Measurements from ENCODE around the gene GPX2. TPM values are rescaled to one million over a fixed set of nuclear protein-coding genes. Genes with fewer than 3 reads are reported as not detected.

The GPX2 gene
- total RNA-seq, 6 experiments from 2014 or later: not detected

- Mint-ChIP-seq H3K4me3 (no peak overlapping the region), H3K4me1 (ENCODE audit: low read depth) (peaks cover 7% of the 10 kb centered on the region; the same call in 1 of the 2 replicates), H3K27me3 (ENCODE audit: insufficient read depth) (no peaks in the 10 kb centered on the region), H3K27ac (no peak overlapping the region), H3K36me3 (ENCODE audit: low read depth) (no peaks in the 10 kb centered on the region), H3K9me3 (no peaks in the 10 kb centered on the region)
- TF ChIP-seq CTCF (IDR thresholded peaks at IDR 0.05): no peak
- no peak for DNase-seq
Measured at GRCh38 chr14:64934338-64934929, 8.1 kb downstream of the GPX2 start.

- TF ChIP-seq CTCF (IDR thresholded peaks at IDR 0.05): no peak
- DNase-seq: no peak
- Mint-ChIP-seq H3K9me3 (no peaks in the 10 kb centered on the region), H3K4me3 (no peak overlapping the region), H3K4me1 (ENCODE audit: low read depth) (peaks cover 7% of the 10 kb centered on the region; the same call in 1 of the 2 replicates), H3K36me3 (ENCODE audit: low read depth) (no peaks in the 10 kb centered on the region), H3K27me3 (ENCODE audit: insufficient read depth) (no peaks in the 10 kb centered on the region), H3K27ac (no peak overlapping the region)
Measured at GRCh38 chr14:64932231-64932630, 10.3 kb downstream of the GPX2 start.

- TF ChIP-seq CTCF (IDR thresholded peaks at IDR 0.05): no peak
- Mint-ChIP-seq H3K36me3 (ENCODE audit: low read depth) (peaks cover 5% of the 10 kb centered on the region; the same call in 1 of the 2 replicates), H3K9me3 (no peaks in the 10 kb centered on the region), H3K4me1 (ENCODE audit: low read depth) (no peaks in the 10 kb centered on the region; the same call in 1 of the 2 replicates), H3K27me3 (ENCODE audit: insufficient read depth) (no peaks in the 10 kb centered on the region), H3K4me3 (no peak overlapping the region), H3K27ac (no peak overlapping the region)
- no peak for DNase-seq
Measured at GRCh38 chr14:64931123-64931522, 11.4 kb downstream of the GPX2 start.

GRCh38 chr14:64930085-64930843 lies 12.3 kb downstream of the GPX2 start:
- H3K9me3 Mint-ChIP-seq: no peaks in the 10 kb centered on the region
- peaks cover 5% of the 10 kb centered on the region; the same call in 1 of the 2 replicates for H3K36me3 Mint-ChIP-seq (ENCODE audit: low read depth)
- H3K4me1 Mint-ChIP-seq (ENCODE audit: low read depth): no peaks in the 10 kb centered on the region; the same call in 1 of the 2 replicates
- H3K27me3 Mint-ChIP-seq (ENCODE audit: insufficient read depth): no peaks in the 10 kb centered on the region
- no peak overlapping the region for H3K4me3 Mint-ChIP-seq
- no peak for TF ChIP-seq CTCF (IDR thresholded peaks at IDR 0.05)
- no peak for DNase-seq
- no peak overlapping the region for H3K27ac Mint-ChIP-seq

GRCh38 chr14:64929014-64929359 lies 13.6 kb downstream of the GPX2 start:
- Mint-ChIP-seq H3K9me3 (no peaks in the 10 kb centered on the region), H3K36me3 (ENCODE audit: low read depth) (peaks cover 11% of the 10 kb centered on the region; the same call in 1 of the 2 replicates), H3K27me3 (ENCODE audit: insufficient read depth) (no peaks in the 10 kb centered on the region), H3K27ac (no peak overlapping the region), H3K4me3 (no peak overlapping the region), H3K4me1 (ENCODE audit: low read depth) (no peaks in the 10 kb centered on the region; the same call in 1 of the 2 replicates)
- no peak for TF ChIP-seq CTCF (IDR thresholded peaks at IDR 0.05)
- no peak for DNase-seq

Measured in HFFc6 (cell line).